NK-92 (cell line): ENCODE data around the gene TMEM35B.
"Not testable (repeated sequence)": the region's sequence is repeated elsewhere in the genome, so short reads cannot be mapped to it uniquely, and the experiment has no call there.

Source experiments
- DNase-seq: peaks from one replicate; lab custom pipeline; 2025; ENCODE audit not compliant: unreplicated experiment; lab: John Stamatoyannopoulos, UW

Gene TMEM35B

GRCh38 chr1:34976384-34977209 lies 8.6 kb downstream of the TMEM35B start:
- no peak for DNase-seq

- DNase-seq = no peak
These were observed 9.4 kb downstream of the TMEM35B start for GRCh38 chr1:34975771-34976170.

- no peak for DNase-seq
These were observed 9.8 kb downstream of the TMEM35B start for GRCh38 chr1:34975338-34975737.

- no peak for DNase-seq
These were observed 10.5 kb downstream of the TMEM35B start for GRCh38 chr1:34974626-34975025.

GRCh38 chr1:34973326-34973725 lies 11.8 kb downstream of the TMEM35B start:
- no peak for DNase-seq

GRCh38 chr1:34970829-34971228 lies 14.3 kb downstream of the TMEM35B start:
- no peak for DNase-seq

- DNase-seq = no peak
These were observed 14.9 kb downstream of the TMEM35B start for GRCh38 chr1:34970220-34970735.

GRCh38 chr1:34968297-34968696 lies 16.9 kb downstream of the TMEM35B start:
- DNase-seq = not testable (repeated sequence)

- not testable (repeated sequence) for DNase-seq
These were observed 17.5 kb downstream of the TMEM35B start for GRCh38 chr1:34967672-34968071.

- no peak for DNase-seq
These were observed 19.6 kb downstream of the TMEM35B start for GRCh38 chr1:34965597-34965996.

- DNase-seq = no peak
These were observed 34.7 kb downstream of the TMEM35B start for GRCh38 chr1:34950428-34950827.

- not testable (repeated sequence) for DNase-seq
These were observed 36.4 kb downstream of the TMEM35B start for GRCh38 chr1:34948739-34949138.

- not testable (repeated sequence) for DNase-seq
These were observed 37.4 kb downstream of the TMEM35B start for GRCh38 chr1:34947641-34948314.

GRCh38 chr1:34946211-34946610 lies 38.9 kb downstream of the TMEM35B start:
- no peak for DNase-seq

GRCh38 chr1:34941798-34942197 lies 43.3 kb downstream of the TMEM35B start:
- DNase-seq = not testable (repeated sequence)
